NOMO-1 (cell line): ENCODE measurements around the gene ANAPC2.

Experiments used
- DNase-seq, 2 experiments: peaks; one replicate each; lab custom pipeline; 2025; ENCODE audit not compliant: unreplicated experiment in 2 of 2; lab: John Stamatoyannopoulos, UW

The ANAPC2 gene

GRCh38 chr9:137193771-137194170 lies 5.4 kb upstream of the ANAPC2 start:
- no peak for DNase-seq

- no peak for DNase-seq
Observed at GRCh38 chr9:137192859-137193258, 4.5 kb upstream of the ANAPC2 start.

- no peak for DNase-seq
Observed at GRCh38 chr9:137192448-137192780, 4.1 kb upstream of the ANAPC2 start.

DNA sequence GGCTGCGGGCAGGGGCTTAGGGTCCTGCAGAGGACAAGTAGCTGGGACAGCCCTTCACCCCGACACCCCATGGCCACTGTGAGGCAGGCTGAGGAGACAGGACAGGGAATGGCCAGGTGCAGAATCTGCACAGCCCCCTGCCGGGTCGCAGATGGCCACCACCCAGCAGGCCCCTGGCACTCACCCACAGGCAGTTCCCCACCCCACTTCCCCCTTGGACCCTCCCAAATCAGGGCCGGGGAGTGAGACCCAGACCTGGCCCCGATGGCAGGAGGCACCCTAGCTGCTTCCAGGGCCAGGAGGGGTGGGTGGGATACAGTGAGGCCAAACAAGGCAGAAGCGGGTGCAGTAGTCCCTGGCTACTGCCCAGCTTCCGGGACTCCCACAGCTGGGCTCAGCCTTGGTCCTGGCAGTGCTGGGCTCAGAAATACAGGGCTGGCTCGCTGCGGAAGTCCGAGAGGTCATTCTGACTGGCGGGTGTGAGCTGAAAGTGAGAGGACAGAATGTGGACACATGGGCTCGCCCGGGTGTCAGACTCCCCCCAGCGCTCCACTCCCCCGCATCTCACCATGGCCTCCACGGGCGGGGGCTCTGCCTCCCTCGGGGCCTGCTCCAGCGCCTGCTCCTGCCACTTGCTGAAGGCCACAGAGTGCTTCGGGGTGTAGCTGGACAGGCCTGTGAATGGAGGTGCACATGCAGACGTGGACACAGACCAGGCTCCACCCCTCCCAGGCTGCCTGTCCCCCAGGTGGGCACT lies 3.5 kb upstream of the ANAPC2 start:
- no peak for DNase-seq

DNA sequence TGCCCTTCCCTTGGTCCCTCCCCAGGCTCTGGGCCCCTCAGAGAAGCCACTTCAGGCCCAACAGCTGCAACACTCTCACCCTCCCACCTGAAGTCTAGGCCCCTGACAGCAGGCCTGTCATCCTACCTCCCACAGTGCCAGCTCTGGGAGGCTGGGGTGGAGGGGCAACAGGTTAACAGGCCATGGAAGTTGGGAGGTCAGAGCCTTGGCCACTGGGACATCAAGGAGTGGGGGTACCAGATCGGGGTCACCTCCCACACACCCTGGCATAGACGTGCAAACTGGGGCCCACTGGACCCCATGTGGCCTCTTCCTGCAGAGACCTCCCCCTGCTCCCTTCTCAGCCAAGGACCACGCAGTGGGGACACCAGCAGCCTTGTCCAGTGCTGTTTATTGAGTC lies 2.9 kb upstream of the ANAPC2 start:
- no peak for DNase-seq

GRCh38 chr9:137190315-137190856 lies 2.0 kb upstream of the ANAPC2 start:
- no peak for DNase-seq

- no peak for DNase-seq
Observed at GRCh38 chr9:137189297-137190295, 1.2 kb upstream of the ANAPC2 start.

DNA sequence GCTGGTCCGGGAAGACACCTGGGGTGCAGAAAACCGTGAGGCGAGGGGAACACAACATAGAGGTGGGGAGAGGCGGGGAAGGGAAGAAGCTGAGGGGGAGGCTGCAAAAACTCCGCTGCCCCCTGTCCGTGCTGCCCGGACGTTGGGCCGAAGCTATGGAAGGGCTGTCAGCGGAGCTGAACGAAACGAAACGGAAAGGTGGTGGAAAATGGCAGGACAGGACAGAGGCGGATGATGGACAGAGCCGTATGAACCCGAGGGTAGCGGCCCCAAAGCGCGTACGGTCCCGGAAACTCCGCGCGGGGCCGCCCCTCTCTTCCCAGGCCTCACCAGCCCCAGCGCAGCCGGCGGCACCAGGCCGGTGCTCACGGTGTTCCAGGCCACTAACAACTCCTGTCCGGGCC lies 272 bp downstream of the ANAPC2 start:
- DNase-seq, result no peak

GRCh38 chr9:137187386-137187785 lies 974 bp downstream of the ANAPC2 start:
- DNase-seq, result no peak

DNA sequence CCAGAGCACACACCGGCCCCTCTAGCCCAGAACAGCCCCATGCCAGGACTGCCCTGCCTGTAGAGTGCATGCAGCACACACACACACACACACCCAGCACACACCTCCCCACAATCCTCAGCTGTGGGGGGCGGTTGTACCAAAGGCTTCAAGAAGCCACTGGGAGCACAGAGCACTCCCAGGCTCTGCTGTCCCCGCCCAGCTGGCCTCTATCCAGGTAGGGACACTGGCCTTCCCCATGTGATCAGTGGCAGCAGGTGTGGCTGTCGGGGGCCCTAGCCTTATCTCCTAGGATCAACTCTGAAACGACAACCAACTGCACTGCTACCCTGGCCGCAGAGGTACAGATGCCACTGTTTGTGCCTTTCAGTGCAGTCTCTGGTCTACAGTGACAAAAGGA lies 2.0 kb downstream of the ANAPC2 start:
- DNase-seq, result no peak

GRCh38 chr9:137185921-137186320 lies 2.4 kb downstream of the ANAPC2 start:
- no peak for DNase-seq

DNA sequence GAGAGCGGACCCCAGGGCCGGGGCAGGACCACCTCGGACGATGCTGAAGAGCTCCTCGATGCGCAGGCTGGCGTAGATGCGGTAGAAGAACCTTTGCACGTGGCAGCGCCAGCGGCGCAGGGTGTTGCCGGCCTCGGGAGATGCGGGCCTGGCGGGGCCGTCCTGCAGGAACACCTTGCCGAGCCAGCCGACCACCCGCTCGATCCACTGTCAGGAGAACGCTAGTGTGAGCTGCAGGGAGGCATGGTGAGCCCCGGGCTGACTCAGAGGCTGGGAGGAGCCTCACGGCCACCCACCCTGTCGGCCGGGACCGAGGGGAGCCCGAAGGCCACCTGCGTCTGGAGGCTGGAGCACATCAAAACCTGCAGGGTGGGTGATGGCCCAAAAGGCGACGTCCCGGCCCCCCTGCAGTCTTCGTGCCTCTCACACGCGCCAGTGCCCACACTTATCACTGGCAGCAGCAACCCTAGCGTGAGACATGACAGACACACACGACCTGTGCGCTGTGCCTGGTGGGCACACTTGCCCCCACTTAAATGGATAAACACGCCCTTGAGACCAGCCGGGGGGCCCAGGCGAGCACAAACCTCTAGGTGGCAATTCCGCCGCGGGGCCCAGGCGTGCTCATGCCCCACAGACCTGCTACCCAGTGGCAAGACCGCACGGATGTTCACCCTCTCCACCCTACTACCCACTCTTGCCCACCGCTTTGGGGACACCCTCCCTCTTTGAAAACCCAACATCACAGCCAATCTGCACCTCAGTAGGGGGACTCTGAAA lies 3.3 kb downstream of the ANAPC2 start:
- DNase-seq, result no peak

GRCh38 chr9:137183980-137184595 lies 4.3 kb downstream of the ANAPC2 start:
- no peak for DNase-seq

DNA sequence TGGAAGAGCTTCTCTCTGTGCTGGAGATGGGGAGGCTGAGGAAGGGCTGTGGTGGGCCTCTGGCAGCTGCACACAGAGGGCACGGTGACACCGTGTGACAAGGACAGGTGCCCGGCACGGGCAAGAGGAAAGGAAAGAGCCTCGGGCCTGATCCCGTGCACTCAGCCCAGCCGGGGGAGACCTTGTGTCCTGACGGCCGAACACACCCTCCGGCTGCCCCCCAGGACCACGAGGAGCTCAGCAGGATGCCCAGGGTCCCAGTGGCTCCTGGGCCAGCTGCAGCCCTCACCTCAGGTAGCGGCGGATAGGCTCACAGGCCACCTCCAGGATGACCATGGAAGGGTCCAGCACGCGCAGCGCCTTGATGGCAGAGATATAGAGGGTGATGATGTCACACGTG lies 5.5 kb downstream of the ANAPC2 start:
- DNase-seq, result no peak

DNA sequence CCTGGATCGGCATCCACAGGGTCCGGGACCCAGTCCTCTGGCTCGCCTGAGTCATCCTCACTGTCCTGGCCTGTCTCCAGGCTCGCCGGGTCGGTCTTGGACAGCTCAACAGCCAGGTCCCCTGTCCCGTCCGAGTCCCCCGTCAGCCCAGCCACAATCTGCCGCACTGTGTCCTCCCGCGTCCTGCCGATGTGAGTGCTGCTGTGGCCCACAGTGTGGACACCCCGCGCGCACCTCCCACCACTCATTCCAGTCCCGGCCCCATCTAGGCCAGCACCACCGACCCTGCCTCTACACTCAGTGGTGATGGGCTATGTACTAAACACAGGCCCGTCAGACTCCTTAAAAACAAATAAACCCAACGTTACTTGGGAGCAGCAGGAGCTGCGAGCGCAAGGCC lies 6.7 kb downstream of the ANAPC2 start:
- no peak for DNase-seq

DNA sequence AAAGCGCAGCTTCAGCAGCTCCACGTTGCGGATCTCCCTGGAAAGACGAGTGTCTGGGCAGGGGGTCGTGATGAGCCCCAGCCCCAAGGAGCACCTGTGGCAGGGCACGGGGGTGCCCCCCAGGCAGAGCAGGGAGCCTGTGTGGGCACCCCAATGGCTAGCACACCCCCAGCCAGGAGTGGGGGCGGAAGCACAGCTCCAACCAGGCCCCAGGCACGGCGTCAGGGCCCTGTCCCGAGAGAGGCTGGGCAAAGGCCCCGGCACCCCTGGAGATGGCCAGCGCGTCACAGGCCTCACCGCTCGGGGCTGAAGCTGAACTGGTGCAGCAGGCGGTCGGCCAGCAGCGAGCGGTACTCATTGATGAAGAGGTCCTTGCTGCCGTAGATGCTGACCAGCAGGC lies 7.9 kb downstream of the ANAPC2 start:
- DNase-seq, result no peak

DNA sequence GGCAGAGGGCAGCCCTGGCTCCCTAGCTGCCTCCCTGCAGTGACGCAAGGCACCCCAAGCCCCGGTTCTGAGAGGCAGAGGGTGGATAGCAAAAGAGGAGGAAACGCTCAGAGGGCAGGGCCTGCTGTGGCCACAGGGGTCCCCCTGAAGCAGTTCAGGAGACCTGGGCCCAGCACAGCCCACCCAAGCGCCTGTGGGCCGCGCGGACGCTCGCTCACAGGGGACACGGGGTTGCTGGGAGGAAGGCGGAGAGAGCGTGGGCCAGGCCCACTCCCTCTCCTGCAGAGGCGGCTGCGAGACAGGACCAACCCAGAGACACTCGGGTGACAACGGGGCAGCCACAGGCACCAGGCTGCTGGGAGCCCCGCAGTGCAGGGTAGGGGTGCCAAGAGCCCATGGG lies 8.6 kb downstream of the ANAPC2 start:
- DNase-seq, result no peak

DNA sequence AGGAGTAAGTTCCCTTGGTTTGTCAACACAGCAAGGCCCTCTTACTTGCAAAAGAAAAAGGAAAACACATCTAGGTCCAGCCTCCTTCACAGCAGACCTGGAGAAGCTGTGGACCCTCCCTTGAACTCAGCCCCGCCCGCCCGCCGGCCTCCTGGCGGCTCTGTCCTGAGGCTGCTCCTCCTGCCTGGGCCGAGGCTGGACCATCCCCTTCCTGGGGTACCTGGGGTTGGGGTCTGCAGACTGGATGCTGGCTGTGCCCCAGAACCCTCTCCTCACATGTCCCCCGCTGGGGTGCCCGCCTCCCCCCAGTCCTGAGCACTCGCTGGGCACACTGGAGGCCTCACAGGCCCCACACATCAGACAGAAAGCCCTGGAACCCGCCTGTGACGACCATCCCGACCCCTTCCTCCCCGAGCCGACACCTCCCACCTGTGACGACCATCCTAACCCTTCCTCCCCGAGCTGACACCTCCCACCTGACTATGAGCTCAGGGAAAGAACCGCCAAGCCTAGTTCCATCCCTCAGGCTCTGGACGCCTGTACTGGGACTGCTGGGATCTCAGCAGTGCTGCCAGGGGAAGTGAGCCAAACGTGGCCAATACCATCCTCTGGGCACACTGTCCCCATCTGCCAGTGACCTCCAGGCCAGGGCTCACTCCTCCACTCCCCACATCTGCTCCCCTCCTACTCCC lies 9.3 kb downstream of the ANAPC2 start:
- DNase-seq, result no peak

DNA sequence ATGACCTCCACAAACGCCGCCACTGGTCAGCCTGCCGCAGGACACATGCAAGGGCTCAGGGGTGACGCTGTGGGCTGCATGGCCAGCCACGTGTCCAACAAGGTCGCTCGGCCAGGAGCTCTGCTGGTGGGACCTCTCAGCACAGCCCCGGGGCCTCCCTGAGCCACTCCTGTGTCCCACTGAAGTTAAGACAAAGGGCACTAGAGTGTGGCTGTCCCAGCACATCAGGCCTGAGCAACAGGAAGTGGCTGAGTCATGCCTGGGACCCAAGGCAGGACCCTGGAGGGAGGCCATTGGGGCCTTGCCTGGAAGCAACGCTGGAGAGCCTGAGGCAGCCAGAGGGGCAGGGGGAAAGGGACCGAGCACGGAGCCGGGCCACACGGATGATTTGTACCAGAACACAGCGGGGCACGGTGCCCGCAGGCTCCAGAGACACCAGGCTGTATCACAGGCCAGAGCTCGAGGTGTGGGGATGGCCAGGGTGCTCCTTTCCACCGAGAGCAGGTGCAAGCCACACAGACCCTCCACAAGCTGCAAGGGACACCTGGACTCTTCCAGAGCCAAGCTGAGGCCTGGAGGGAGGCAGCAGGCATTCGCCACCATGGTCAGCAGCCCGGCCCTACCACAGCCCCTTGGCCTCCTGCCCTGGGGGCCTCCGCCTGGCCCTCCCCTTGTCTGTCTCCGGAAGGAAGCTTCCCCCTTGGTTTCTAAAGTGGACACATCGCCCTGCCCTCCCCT lies 10.0 kb downstream of the ANAPC2 start:
- no peak for DNase-seq
